H54 (cell line): Measurements from ENCODE around the gene ACTL7B.
A peak's percentile ranks its signal among the peaks of the same experiment; 100 is the strongest.

Source experiments
- DNase-seq: peaks from one replicate; pipeline ENCODE4 v3.0.0; 2011; ENCODE audit warnings: low spot score, mixed read lengths; ENCODE audit not compliant: insufficient read length
- FAIRE-seq: peaks from 3 replicates; lab custom pipeline; 2011; peaks lifted over from hg19 to GRCh38; lab: Jason Lieb, UNC
- POLR2A ChIP-seq: IDR thresholded peaks from 2 replicates; pipeline ENCODE4 v1.6.1; 2011; ENCODE audit warnings: low read depth, mild to moderate bottlenecking, low read length

ACTL7B gene

DNA sequence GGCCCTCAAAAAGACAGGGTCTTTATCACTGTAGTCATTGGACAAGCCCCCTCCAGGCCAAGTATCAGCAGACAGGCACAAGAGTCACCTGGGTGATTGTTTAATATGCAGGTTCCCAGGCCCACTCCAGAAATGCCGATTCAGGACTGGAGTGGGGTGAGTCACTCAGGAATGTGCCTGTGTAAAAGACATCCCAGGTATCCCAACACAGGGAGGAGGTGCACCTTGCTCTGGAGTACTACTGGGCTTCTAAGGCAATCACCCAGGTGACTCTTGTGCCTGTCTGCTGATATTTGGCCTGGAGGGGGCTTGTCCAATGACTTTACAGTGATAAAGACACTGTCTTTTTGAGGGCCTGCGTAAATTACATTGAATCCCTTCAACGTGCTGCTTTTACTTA lies 40.6 kb downstream of the ACTL7B start:
- TF ChIP-seq POLR2A, result no peak
- no peak for DNase-seq
- no peak for FAIRE-seq

DNA sequence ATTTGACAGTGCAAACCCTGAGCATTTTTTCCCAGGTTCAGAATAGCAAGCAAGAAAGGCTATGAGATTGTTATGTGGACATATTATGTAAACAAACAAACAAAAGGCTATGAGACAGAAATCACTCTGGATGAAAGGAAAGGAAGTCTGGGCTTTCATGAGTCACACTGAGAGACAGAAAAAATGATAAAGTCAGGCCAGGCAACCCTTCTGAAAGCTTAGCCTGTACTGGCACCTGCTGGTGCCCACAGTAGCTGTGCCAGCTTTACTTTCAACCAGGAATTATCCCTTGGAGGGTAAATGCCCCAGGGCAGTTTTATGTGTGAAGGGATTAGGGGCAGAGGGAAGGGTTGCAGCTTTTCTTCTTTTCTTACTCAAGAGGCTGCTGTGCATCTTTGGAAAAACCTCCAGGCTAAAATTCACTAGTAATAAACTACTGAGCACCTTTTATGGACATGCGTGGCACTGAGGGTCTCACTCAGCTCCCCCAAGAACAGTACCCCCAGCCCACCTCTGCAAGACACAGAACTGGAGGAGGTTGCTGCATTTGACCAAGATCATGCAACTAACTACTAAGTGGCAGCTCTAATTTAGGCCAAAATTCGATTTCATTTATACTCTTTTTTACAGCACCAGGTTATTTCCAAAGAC lies 41.7 kb downstream of the ACTL7B start:
- peak; percentile 97 for FAIRE-seq

DNA sequence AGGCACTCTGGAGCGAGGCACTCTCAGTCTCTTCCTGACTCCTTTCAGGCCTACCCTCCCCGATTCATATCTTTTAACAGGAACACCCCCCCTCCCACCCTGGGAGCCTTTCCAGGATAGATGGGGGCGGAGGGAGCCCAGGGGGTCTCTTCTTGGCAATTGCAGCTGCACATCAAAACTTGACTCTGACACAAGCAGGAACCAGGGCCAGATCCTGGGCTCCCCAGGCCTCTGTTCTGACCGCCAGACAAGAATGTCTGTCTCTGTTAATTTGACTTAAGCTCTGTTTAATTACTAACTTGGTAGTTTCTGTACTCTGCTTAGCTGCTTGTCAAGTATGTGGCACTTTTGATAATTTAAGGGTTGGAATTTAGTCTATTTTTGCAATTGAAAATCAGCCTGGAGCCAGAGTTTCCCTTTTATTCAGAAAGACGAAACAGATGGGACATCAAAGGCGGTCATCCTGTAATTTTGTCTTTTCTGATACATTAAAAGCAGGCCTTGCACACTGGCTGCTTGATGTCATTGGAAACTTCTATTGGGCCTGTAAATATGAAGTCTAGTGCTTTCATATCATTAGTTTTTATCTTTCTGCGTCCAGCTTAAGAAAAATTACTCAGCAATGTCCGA lies 43.3 kb downstream of the ACTL7B start:
- FAIRE-seq (no peak), DNase-seq (no peak)
- no peak for TF ChIP-seq POLR2A

More for the DNA sequence above, 41.7 kb downstream of the ACTL7B start:
- DNase-seq, result peak; percentile 73
- TF ChIP-seq POLR2A, result no peak

DNA sequence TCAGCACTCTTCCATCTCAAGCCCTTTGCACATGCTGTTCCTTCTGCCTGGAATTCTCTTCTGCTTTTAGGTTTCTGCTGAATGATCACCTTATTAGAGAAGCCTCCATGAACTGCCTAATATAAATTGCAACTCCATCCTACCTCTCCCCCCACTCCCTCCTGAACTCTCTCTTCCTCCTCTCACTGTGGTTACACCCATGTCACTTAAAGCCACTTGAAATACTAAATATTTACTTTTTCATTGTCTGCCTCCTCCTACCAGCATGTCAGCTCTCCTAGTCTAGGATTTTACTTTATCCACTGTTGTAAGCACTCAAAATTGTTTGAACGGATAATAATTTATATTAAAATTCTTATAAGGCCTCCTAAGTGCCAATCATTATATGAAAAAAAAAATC lies 43.8 kb downstream of the ACTL7B start:
- no peak for FAIRE-seq
- DNase-seq, result no peak

DNA sequence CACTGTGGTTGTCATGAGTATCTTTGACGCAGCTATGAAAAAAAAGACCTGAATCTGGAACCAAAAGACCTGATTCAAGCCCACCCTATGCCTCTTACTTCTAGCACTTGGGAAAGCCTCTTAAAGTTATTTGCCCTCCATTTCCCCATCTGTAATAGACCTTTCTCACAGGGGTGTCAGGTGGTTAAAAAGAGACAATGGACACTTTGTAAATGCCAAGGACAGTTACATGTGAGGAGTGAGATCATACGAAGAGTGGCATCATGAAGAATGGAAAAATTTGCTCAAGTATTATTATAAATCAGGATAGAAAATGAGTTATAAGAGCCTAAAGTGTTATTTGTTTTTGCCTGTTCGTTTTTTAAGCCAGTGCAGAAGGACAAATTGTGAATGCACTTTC lies 46.5 kb downstream of the ACTL7B start:
- no peak for FAIRE-seq
- TF ChIP-seq POLR2A, result no peak
- DNase-seq, result no peak

More for the DNA sequence above, 43.8 kb downstream of the ACTL7B start:
- TF ChIP-seq POLR2A, result no peak
